ENCODE measurements around the gene EDARADD. TPM values are rescaled to one million over a fixed set of nuclear protein-coding genes. Genes with fewer than 3 reads are reported as not detected.

EDARADD gene
- total and polyA plus RNA-seq, 2 of the 13 experiments (the other 11 are each of a cell fraction or from before 2014, with no cell fraction given), result 0.03 TPM; not detected in 1

DNA sequence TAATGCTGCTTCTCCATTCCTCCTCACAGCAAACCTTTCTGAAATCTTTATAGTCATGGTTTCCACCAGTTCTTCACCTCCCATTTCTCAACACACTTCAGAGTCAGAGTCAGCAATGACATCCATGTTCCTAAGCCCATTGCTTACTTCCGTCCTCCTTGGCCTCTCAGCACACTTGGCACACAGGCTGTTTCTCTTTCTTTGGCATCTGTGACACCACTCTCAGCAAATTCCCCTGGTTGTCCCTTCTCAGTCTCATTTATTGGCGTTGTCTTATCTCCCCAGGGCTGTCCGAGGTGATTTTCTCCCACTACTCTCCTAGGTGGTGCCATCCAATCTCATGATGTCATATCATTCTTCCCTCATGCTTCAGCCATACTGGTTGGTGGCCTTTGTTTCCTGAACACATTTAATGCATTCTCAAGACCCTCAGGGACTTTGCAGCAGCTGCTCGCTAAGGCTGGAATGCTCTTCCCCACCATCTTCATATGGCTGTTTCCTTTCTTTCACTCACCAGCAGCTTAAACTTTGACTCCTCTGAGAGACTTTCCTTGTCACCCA, 126.4 kb downstream of the EDARADD start (continued):
- TF ChIP-seq, protein P1, sequence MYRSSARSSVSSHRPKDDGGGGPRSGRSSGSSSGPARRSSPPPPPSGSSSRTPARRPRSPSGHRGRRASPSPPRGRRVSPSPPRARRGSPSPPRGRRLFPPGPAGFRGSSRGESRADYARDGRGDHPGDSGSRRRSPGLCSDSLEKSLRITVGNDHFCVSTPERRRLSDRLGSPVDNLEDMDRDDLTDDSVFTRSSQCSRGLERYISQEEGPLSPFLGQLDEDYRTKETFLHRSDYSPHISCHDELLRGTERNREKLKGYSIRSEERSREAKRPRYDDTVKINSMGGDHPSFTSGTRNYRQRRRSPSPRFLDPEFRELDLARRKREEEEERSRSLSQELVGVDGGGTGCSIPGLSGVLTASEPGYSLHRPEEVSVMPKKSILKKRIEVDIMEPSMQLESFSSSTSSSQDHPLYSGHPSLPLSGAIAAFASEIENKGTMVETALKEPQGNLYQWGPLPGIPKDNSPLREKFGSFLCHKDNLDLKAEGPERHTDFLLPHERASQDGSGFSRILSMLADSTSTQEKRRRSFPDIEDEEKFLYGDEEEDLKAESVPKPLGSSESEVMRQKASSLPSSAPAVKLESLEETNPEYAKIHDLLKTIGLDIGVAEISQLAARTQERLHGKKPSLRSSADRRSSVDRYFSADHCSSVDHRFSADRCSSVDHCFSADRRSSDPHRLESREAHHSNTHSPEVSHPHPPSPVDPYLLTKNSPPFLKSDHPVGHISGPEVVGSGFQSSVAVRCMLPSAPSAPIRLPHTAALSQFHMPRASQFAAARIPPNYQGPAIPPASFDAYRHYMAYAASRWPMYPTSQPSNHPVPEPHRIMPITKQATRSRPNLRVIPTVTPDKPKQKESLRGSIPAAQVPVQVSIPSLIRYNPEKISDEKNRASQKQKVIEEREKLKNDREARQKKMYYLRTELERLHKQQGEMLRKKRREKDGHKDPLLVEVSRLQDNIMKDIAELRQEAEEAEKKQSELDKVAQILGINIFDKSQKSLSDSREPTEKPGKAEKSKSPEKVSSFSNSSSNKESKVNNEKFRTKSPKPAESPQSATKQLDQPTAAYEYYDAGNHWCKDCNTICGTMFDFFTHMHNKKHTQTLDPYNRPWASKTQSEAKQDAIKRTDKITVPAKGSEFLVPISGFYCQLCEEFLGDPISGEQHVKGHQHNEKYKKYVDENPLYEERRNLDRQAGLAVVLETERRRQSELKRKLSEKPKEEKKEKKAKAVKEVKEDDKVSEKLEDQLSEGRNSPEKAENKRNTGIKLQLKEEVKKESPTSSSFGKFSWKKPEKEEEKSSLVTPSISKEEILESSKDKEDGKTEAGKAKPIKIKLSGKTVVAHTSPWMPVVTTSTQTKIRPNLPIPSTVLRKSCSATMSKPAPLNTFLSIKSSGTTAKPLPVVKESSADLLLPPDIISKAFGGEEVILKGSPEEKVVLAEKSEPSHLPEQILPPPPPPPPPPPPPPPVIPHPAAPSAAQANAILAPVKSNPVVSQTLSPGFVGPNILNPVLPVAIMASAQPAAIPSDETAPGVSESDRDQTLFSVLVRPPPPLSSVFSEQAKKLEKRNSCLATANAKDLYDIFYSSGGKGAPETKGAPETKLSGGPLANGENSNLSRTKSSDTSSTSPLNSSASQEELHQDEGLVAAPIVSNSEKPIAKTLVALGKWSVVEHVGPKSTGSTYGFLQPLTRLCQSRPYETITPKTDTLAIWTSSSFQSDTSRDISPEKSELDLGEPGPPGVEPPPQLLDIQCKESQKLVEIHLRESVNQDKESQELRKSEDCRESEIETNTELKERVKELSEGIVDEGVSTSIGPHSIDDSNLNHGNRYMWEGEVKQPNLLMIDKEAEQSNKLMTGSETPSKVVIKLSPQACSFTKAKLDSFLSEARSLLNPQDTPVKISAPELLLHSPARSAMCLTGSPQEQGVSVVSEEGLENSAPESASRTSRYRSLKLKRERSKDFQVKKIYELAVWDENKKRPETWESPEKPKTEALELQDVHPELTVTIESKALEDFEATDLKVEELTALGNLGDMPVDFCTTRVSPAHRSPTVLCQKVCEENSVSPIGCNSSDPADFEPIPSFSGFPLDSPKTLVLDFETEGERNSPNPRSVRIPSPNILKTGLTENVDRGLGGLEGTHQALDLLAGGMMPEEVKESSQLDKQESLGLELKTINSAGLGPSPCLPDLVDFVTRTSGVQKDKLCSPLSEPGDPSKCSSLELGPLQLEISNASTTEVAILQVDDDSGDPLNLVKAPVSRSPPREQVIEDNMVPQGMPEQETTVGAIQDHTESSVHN (CRISPR knock-in tag; IDR thresholded peaks at IDR 0.05), result no peak
- no peak for TF ChIP-seq HNRNPH1 (optimal IDR thresholded peaks at IDR 0.05; ENCODE audit: low read depth, low read length)
- TF ChIP-seq, protein P2, sequence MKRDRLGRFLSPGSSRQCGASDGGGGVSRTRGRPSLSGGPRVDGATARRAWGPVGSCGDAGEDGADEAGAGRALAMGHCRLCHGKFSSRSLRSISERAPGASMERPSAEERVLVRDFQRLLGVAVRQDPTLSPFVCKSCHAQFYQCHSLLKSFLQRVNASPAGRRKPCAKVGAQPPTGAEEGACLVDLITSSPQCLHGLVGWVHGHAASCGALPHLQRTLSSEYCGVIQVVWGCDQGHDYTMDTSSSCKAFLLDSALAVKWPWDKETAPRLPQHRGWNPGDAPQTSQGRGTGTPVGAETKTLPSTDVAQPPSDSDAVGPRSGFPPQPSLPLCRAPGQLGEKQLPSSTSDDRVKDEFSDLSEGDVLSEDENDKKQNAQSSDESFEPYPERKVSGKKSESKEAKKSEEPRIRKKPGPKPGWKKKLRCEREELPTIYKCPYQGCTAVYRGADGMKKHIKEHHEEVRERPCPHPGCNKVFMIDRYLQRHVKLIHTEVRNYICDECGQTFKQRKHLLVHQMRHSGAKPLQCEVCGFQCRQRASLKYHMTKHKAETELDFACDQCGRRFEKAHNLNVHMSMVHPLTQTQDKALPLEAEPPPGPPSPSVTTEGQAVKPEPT (CRISPR knock-in tag; IDR thresholded peaks at IDR 0.05; ENCODE audit: low read depth), result no peak
- TF ChIP-seq, protein P3, sequence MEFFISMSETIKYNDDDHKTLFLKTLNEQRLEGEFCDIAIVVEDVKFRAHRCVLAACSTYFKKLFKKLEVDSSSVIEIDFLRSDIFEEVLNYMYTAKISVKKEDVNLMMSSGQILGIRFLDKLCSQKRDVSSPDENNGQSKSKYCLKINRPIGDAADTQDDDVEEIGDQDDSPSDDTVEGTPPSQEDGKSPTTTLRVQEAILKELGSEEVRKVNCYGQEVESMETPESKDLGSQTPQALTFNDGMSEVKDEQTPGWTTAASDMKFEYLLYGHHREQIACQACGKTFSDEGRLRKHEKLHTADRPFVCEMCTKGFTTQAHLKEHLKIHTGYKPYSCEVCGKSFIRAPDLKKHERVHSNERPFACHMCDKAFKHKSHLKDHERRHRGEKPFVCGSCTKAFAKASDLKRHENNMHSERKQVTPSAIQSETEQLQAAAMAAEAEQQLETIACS (CRISPR knock-in tag; IDR thresholded peaks at IDR 0.05), result no peak
- no peak for TF ChIP-seq ZBTB21 (CRISPR knock-in tag; IDR thresholded peaks at IDR 0.05)
- TF ChIP-seq, protein P4, sequence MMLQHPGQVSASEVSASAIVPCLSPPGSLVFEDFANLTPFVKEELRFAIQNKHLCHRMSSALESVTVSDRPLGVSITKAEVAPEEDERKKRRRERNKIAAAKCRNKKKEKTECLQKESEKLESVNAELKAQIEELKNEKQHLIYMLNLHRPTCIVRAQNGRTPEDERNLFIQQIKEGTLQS (CRISPR knock-in tag; IDR thresholded peaks at IDR 0.05), result no peak
- no peak for TF ChIP-seq KDM2A (CRISPR knock-in tag; IDR thresholded peaks at IDR 0.05; ENCODE audit: borderline replicate concordance, low read depth)

Measured in HepG2 (cell line).